SHP77 treated with DMSO at 0.1 percent for 48 hours (cell line): ENCODE measurements around the gene ZNF75A.
"Not testable (repeated sequence)": the region's sequence is repeated elsewhere in the genome, so short reads cannot be mapped to it uniquely, and the experiment has no call there.

Experiments used
- DNase-seq: peaks from one replicate; lab custom pipeline; 2025; lab: John Stamatoyannopoulos, UW

Gene ZNF75A

GRCh38 chr16:3305109-3306068 lies at the start of gene ZNF75A, which contains the start of gene TIGD7:
TSS of gene ZNF75A (plus strand) at chr16:3305497. CDS start at chr16:3308429, 2,932 bp downstream.
TSS of gene TIGD7 (minus strand) at chr16:3305430. CDS start at chr16:3300614, 4,816 bp downstream.
- DNase-seq = peak; percentile 20

- DNase-seq = no peak
Observed at GRCh38 chr16:3256146-3256865, 49.0 kb upstream of the ZNF75A start, which contains the start of gene MEFV. TSS of gene MEFV (minus strand) at chr16:3256633. CDS start at chr16:3256587, 46 bp downstream.

- no peak for DNase-seq
Observed at GRCh38 chr16:3256866-3257465, 48.3 kb upstream of the ZNF75A start.

- no peak for DNase-seq
Observed at GRCh38 chr16:3259836-3260235, 45.5 kb upstream of the ZNF75A start.

GRCh38 chr16:3262517-3262916 lies 42.8 kb upstream of the ZNF75A start:
- no peak for DNase-seq

GRCh38 chr16:3264137-3265036 lies 40.9 kb upstream of the ZNF75A start:
- DNase-seq = peak; percentile 90

- DNase-seq = no peak
Observed at GRCh38 chr16:3266873-3267537, 38.3 kb upstream of the ZNF75A start.

GRCh38 chr16:3268294-3268693 lies 37.0 kb upstream of the ZNF75A start:
- no peak for DNase-seq

GRCh38 chr16:3270718-3271117 lies 34.6 kb upstream of the ZNF75A start:
- not testable (repeated sequence) for DNase-seq

GRCh38 chr16:3271281-3271680 lies 34.0 kb upstream of the ZNF75A start:
- DNase-seq = not testable (repeated sequence)

GRCh38 chr16:3274490-3274889 lies 30.8 kb upstream of the ZNF75A start:
- no peak for DNase-seq

GRCh38 chr16:3274947-3275346 lies 30.4 kb upstream of the ZNF75A start:
- no peak for DNase-seq

- DNase-seq = no peak
Observed at GRCh38 chr16:3276679-3277078, 28.6 kb upstream of the ZNF75A start.

GRCh38 chr16:3281222-3281820 lies 24.0 kb upstream of the ZNF75A start:
- no peak for DNase-seq

- peak; percentile 27 for DNase-seq
Observed at GRCh38 chr16:3282103-3282729, 23.1 kb upstream of the ZNF75A start.

GRCh38 chr16:3282730-3283542 lies 22.4 kb upstream of the ZNF75A start, which contains the start of gene ZNF263:
TSS of gene ZNF263 (plus strand) at chr16:3283491. CDS start at chr16:3283819, 328 bp downstream.
- peak; percentile 97 for DNase-seq

- no peak for DNase-seq
Observed at GRCh38 chr16:3283543-3284447, 21.5 kb upstream of the ZNF75A start.

- no peak for DNase-seq
Observed at GRCh38 chr16:3285131-3285530, 20.2 kb upstream of the ZNF75A start.
